ACC112 (cell line): ENCODE measurements around the gene CENPVL2.
"Not testable (repeated sequence)": the region's sequence is repeated elsewhere in the genome, so short reads cannot be mapped to it uniquely, and the experiment has no call there.

Experiments
- H2AFZ ChIP-seq: fragments of 200-600 bp; sonication (generic); one replicate; pipeline ENCODE4 v1.6.0; 2017; ENCODE audit warnings: antibody characterized with exemption, low read length; ENCODE audit not compliant: unreplicated experiment
- H3K27ac ChIP-seq: fragments of 200-600 bp; sonication (generic); 2 replicates; pipeline ENCODE4 v1.5.1; 2014; ENCODE audit warnings: low read depth, mild to moderate bottlenecking, antibody characterized with exemption, low read length, moderate library complexity
- H3K27me3 ChIP-seq: fragments of 200-600 bp; sonication (generic); 2 replicates; pipeline ENCODE4 v1.6.1; 2014; ENCODE audit warnings: mild to moderate bottlenecking, antibody characterized with exemption, low read length, moderate library complexity, mixed read lengths; ENCODE audit not compliant: insufficient read depth
- H3K36me3 ChIP-seq: fragments of 200-600 bp; sonication (generic); 2 replicates; pipeline ENCODE4 v1.6.1; 2016; ENCODE audit warnings: mild to moderate bottlenecking, antibody characterized with exemption, low read length, moderate library complexity, mixed read lengths; ENCODE audit not compliant: insufficient read depth
- H3K4me1 ChIP-seq: fragments of 200-600 bp; sonication (generic); one replicate; pipeline ENCODE4 v1.6.1; 2016; ENCODE audit warnings: low read length, mixed read lengths; ENCODE audit not compliant: insufficient read depth, unreplicated experiment, control insufficient read depth
- H3K4me3 ChIP-seq: fragments of 200-600 bp; sonication (generic); 2 replicates; pipeline ENCODE4 v1.5.1; 2014; ENCODE audit warnings: mild to moderate bottlenecking, low read depth, low read length
- H3K79me2 ChIP-seq: fragments of 200-600 bp; sonication (generic); one replicate; pipeline ENCODE4 v1.6.0; 2016; ENCODE audit warnings: low read length; ENCODE audit not compliant: control insufficient read depth, unreplicated experiment, insufficient read depth

Gene CENPVL2

GRCh38 chrX:51682720-51683062 lies at the start of gene CENPVL2:
TSS of gene CENPVL2 (minus strand) at chrX:51682831. CDS start at chrX:51682831, 0 bp downstream.
- not testable (repeated sequence) for H3K79me2 ChIP-seq, H3K4me1 ChIP-seq, H3K27me3 ChIP-seq, H3K4me3 ChIP-seq, H3K27ac ChIP-seq, H3K36me3 ChIP-seq, H2AFZ ChIP-seq

- H3K79me2 ChIP-seq, result no peaks in the 10 kb centered on the region
- no peak overlapping the region for H2AFZ ChIP-seq
- no peaks in the 10 kb centered on the region for H3K4me1 ChIP-seq
- H3K4me3 ChIP-seq, result no peak overlapping the region
- H3K27ac ChIP-seq, result no peak overlapping the region
- H3K27me3 ChIP-seq, result peaks cover 5% of the 10 kb centered on the region
- H3K36me3 ChIP-seq, result no peaks in the 10 kb centered on the region
Measured at GRCh38 chrX:51728202-51728601, 45.6 kb upstream of the CENPVL2 start.

GRCh38 chrX:51712943-51713647 lies 30.5 kb upstream of the CENPVL2 start:
- H2AFZ ChIP-seq, H3K4me3 ChIP-seq, H3K79me2 ChIP-seq, H3K4me1 ChIP-seq, H3K27me3 ChIP-seq, H3K27ac ChIP-seq, H3K36me3 ChIP-seq: not testable (repeated sequence)

GRCh38 chrX:51710277-51711164 lies 27.9 kb upstream of the CENPVL2 start, which contains the start of gene CENPVL1:
TSS of gene CENPVL1 (plus strand) at chrX:51710512. CDS start at chrX:51710512, 0 bp downstream.
- not testable (repeated sequence) for H3K4me1 ChIP-seq, H3K27me3 ChIP-seq, H2AFZ ChIP-seq, H3K79me2 ChIP-seq, H3K4me3 ChIP-seq, H3K36me3 ChIP-seq, H3K27ac ChIP-seq

- Histone ChIP-seq H3K79me2 (no peaks in the 10 kb centered on the region), H3K27ac (no peak overlapping the region), H3K36me3 (no peaks in the 10 kb centered on the region), H3K4me3 (no peak overlapping the region), H3K27me3 (0 out of 2 replicates have a peak, but pooled peaks cover 8% of the 10 kb centered on the region), H2AFZ (no peak overlapping the region), H3K4me1 (no peaks in the 10 kb centered on the region)
Measured at GRCh38 chrX:51697397-51697796, 14.8 kb upstream of the CENPVL2 start.

GRCh38 chrX:51694254-51694653 lies 11.6 kb upstream of the CENPVL2 start:
- Histone ChIP-seq H3K4me3 (no peak overlapping the region), H2AFZ (no peak overlapping the region), H3K27me3 (0 out of 2 replicates have a peak, but pooled peaks cover 8% of the 10 kb centered on the region), H3K36me3 (no peaks in the 10 kb centered on the region), H3K27ac (no peak overlapping the region), H3K4me1 (no peaks in the 10 kb centered on the region), H3K79me2 (no peaks in the 10 kb centered on the region)

GRCh38 chrX:51681808-51682719 lies 567 bp downstream of the CENPVL2 start:
- not testable (repeated sequence) for H2AFZ ChIP-seq, H3K27ac ChIP-seq, H3K79me2 ChIP-seq, H3K27me3 ChIP-seq, H3K4me3 ChIP-seq, H3K4me1 ChIP-seq, H3K36me3 ChIP-seq

- H2AFZ ChIP-seq, H3K27me3 ChIP-seq, H3K36me3 ChIP-seq, H3K27ac ChIP-seq, H3K79me2 ChIP-seq, H3K4me3 ChIP-seq, H3K4me1 ChIP-seq: not testable (repeated sequence)
Measured at GRCh38 chrX:51679689-51680433, 2.8 kb downstream of the CENPVL2 start.

- Histone ChIP-seq H3K4me3 (no peak overlapping the region), H3K79me2 (no peaks in the 10 kb centered on the region), H3K27ac (no peak overlapping the region), H2AFZ (no peak overlapping the region), H3K4me1 (no peaks in the 10 kb centered on the region), H3K27me3 (no peaks in the 10 kb centered on the region), H3K36me3 (no peaks in the 10 kb centered on the region)
Measured at GRCh38 chrX:51665981-51666380, 16.6 kb downstream of the CENPVL2 start.

- no peaks in the 10 kb centered on the region for H3K36me3 ChIP-seq
- no peak overlapping the region for H3K4me3 ChIP-seq
- H3K27me3 ChIP-seq, result peaks cover 8% of the 10 kb centered on the region; the same call in 1 of the 2 replicates
- H2AFZ ChIP-seq, result no peak overlapping the region
- no peaks in the 10 kb centered on the region for H3K4me1 ChIP-seq
- no peaks in the 10 kb centered on the region for H3K79me2 ChIP-seq
- H3K27ac ChIP-seq, result no peak overlapping the region
Measured at GRCh38 chrX:51643377-51643776, 39.3 kb downstream of the CENPVL2 start.
